Pancreas (tissue), 10 donors: ENCODE results near the gene ZMIZ1. TPM values are rescaled to one million over a fixed set of nuclear protein-coding genes. Genes with fewer than 3 reads are reported as not detected.
A peak's percentile ranks its signal among the peaks of the same experiment; 100 is the strongest.

Source experiments
- ATAC-seq, 4 donors: fragments of 200-7000 bp; cut with Tn5 transposase; one replicate each; pipeline versions ENCODE4 v1.8.0 to v1.9.1; 2020; ENCODE audit warnings: mild to moderate bottlenecking in 4 of 4, moderate library complexity in 4 of 4
- DNase-seq, 6 donors: peaks; one replicate each; pipeline ENCODE4 v3.0.0-alpha.2; 2020
- FAIRE-seq: peaks from 2 replicates; lab custom pipeline; 2012; peaks lifted over from hg19 to GRCh38; lab: Jason Lieb, UNC
- H3K27ac ChIP-seq, 4 donors: fragments of 200-600 bp; sonication (generic); 1 replicate in 3 of 4; 2 replicates in 1 of 4; pipeline versions ENCODE4 v1.5.0 to v1.8.0; 2020
- H3K27me3 ChIP-seq, 4 donors: fragments of 200-600 bp; one replicate each; pipeline ENCODE4 v1.8.0; 2021
- H3K36me3 ChIP-seq, 3 donors: fragments of 200-600 bp; sonication (generic) in 1 of 3; one replicate each; pipeline versions ENCODE4 v1.5.0 to v1.8.0; 2020 to 2021
- H3K4me1 ChIP-seq, 3 donors: fragments of 200-600 bp; one replicate each; pipeline ENCODE4 v1.8.0; 2021
- H3K4me3 ChIP-seq, 4 donors: fragments of 200-600 bp; sonication (generic) in 2 of 4; one replicate each; pipeline versions ENCODE4 v1.5.0 to v1.8.0; 2020 to 2021
- H3K9me3 ChIP-seq, 4 donors: fragments of 200-600 bp; one replicate each; pipeline ENCODE4 v1.8.0; 2021
- CTCF ChIP-seq, 4 donors: fragments of 200-600 bp; sonication (generic) in 3 of 4; IDR thresholded peaks; one replicate each; pipeline versions ENCODE4 v1.5.0 to v1.8.0; 2021; ENCODE audit warnings: antibody characterized with exemption in 4 of 4
- WGBS, 2 donors: extraction: QIAGEN DNeasy Blood & Tissue Kit; methylation state at CpG; one replicate each; pipeline ENCODE4 v1.1.7; 2013; 5-methylcytosine and 5-hydroxymethylcytosine counted together
- intact Hi-C, 3 donors: fragments of 100-400 bp; cut with DNase I; formaldehyde crosslinking; loops; one replicate each; pipeline versions ENCODE4 v1.11.1 to v1.14.2; 2022
- polyA plus RNA-seq, 2 donors: library from polyadenylated mRNA; stranded (reverse); fragments of 200-250 nt; gene quantifications; one replicate each; pipeline ENCODE4 v1.2.3, GENCODE V29; 2013
- total RNA-seq, 6 donors: library from RNA; stranded (reverse); fragmentation: NEBNext Ultra II Directional in 4 of 6; extraction: Animal tissue kit (Norgen Biotek cat#: 25700) in 4 of 6; gene quantifications; one replicate each; pipeline versions ENCODE4 v1.2.1 to v1.2.4, GENCODE V29; 2021 to 2023
- donor health status: healthy with polysubstance abuse.
- donor health status: DM: no; HTN: no; CAD: no; lungs with moderate emphysema.
- donor health status: DM: no; HTN: no; CAD: no.
- donor health status: control.
- donor health status: control.
- donor health status: Bipolar disorder and iron deficiency.
- donor health status: DM: yes; HTN: yes; CAD: no.
- donor health status: DM: no; HTN: no; CAD: no.
- donor health status: DM: no; HTN: no; CAD: no.
- donor health status: DM: yes; HTN: yes; CAD: no.

The ZMIZ1 gene
- total and polyA plus RNA-seq, 8 donors = 14.5 to 45.0 (median 21.9) TPM

- no peak overlapping the region for H3K27ac ChIP-seq
- intact Hi-C loops = loop anchor here in 2 of 3 donors (5.0 to 10.0 kb wide), 3 partner anchors 123 to 1150 kb away; no protein-coding TSS in a partner anchor
- no peak for TF ChIP-seq CTCF (IDR thresholded peaks at IDR 0.05)
- H3K4me1 ChIP-seq = peaks cover 6 to 8% (median 7%) of the 10 kb centered on the region in 3 donors
- H3K9me3 ChIP-seq = no peaks in the 10 kb centered on the region
- ATAC-seq (no peak), DNase-seq (no peak), FAIRE-seq (no peak)
- H3K27me3 ChIP-seq = no peaks in the 10 kb centered on the region
- peaks cover 0 to 7% (median 0%) of the 10 kb centered on the region in 3 donors for H3K36me3 ChIP-seq
- 97 to 100% methylated on average over 4 of the region's 4 CpGs for WGBS, 2 donors
- no peak overlapping the region for H3K4me3 ChIP-seq
Measured at GRCh38 chr10:79197558-79197957, 128.8 kb downstream of the ZMIZ1 start.

GRCh38 chr10:79200346-79200745 lies 131.6 kb downstream of the ZMIZ1 start:
- TF ChIP-seq CTCF (IDR thresholded peaks at IDR 0.05) = no peak
- H3K27me3 ChIP-seq = no peaks in the 10 kb centered on the region
- H3K27ac ChIP-seq = no peak overlapping the region
- DNase-seq = no peak
- FAIRE-seq = no peak
- intact Hi-C loops = loop anchor here in 1 of 3 donors (5.0 to 10.0 kb wide), 2 partner anchors 976 to 1153 kb away; no protein-coding TSS in a partner anchor
- no peaks in the 10 kb centered on the region for H3K9me3 ChIP-seq
- H3K36me3 ChIP-seq = peaks cover 0 to 25% (median 5%) of the 10 kb centered on the region in 3 donors
- no peak for ATAC-seq
- 85 to 93% methylated on average over 7 of the region's 7 CpGs for WGBS, 2 donors
- H3K4me3 ChIP-seq = no peak overlapping the region
- peaks cover 0 to under 1% (median under 1%) of the 10 kb centered on the region in 3 donors for H3K4me1 ChIP-seq

- Histone ChIP-seq H3K36me3 (peaks cover 0 to 25% (median 5%) of the 10 kb centered on the region in 3 donors), H3K27me3 (no peaks in the 10 kb centered on the region), H3K4me3 (no peak overlapping the region), H3K4me1 (no peaks in the 10 kb centered on the region), H3K27ac (no peak overlapping the region), H3K9me3 (no peaks in the 10 kb centered on the region)
- ATAC-seq (no peak), DNase-seq (no peak), FAIRE-seq (no peak)
- no peak for TF ChIP-seq CTCF (IDR thresholded peaks at IDR 0.05)
- 89% methylated on average over 7 to 8 of the region's 8 CpGs for WGBS, 2 donors
- intact Hi-C loops = loop anchor here in 1 of 3 donors (5.0 to 10.0 kb wide), 2 partner anchors 977 to 1154 kb away; no protein-coding TSS in a partner anchor
Measured at GRCh38 chr10:79201706-79202105, 132.9 kb downstream of the ZMIZ1 start.

DNA sequence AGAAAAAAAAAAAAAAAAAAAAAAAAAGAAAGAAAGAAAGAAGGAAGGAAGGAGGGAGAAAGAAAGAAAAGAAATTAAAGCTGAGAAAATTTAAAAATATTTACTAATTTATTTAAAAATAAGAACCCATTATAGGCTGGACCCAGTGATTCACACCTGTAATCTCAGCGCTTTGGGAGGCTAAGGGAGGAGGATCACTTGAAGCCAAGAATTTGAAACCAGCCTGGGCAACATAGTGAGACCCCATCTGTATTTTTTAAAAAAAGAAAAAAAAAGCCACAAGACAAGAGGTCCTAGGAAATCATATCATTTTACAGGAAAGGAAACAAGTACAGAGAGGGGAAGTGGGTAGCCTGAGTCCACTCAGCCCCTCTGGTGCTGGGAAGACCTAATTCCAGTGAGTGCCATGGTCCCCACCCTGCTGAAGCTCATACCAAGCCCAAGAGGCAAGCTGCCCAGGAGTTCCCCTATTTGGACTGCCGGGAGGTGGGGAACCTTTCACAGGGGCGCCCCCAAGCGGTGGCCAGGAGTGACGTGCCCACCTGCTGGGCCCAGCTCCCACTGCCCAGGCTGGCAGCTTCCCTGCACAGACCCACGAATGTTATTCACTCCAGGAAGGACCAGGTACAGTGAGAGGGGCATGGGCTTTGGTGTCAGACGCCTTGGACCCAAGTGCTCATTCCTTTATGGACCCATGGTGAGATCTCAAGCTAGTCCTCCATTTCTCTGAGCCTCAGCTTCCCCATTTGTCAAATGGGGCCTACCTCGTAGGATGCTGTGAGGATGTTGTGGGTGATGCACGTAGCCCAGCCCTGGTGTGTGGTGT lies 133.6 kb downstream of the ZMIZ1 start:
- DNase-seq = peak in 1 of 6 donors; percentile 58
- Histone ChIP-seq H3K27ac (no peak overlapping the region), H3K4me3 (no peak overlapping the region), H3K27me3 (no peaks in the 10 kb centered on the region), H3K9me3 (no peaks in the 10 kb centered on the region), H3K36me3 (peaks cover 0 to 25% (median 5%) of the 10 kb centered on the region in 3 donors), H3K4me1 (no peaks in the 10 kb centered on the region)
- no peak for TF ChIP-seq CTCF (IDR thresholded peaks at IDR 0.05)
- WGBS, 2 donors = 61 to 69% methylated on average over 9 of the region's 9 CpGs
- intact Hi-C loops = loop anchor here in 1 of 3 donors (5.0 to 10.0 kb wide), 2 partner anchors 978 to 1155 kb away; no protein-coding TSS in a partner anchor
- ATAC-seq = peak in 3 of 4 donors; percentile 41 to 66 (median 55)
- FAIRE-seq = no peak
